ENCODE results near the gene CTR9. TPM values are rescaled to one million over a fixed set of nuclear protein-coding genes. Genes with fewer than 3 reads are reported as not detected.

Gene CTR9
- total and polyA plus RNA-seq, 9 of the 15 experiments (the other 6 are each of a cell fraction or from before 2014, with no cell fraction given), result 25.4 to 79.3 (median 47.3) TPM

- WGBS (ENCODE audit: insufficient coverage, low coverage, missing lambda C conversion rate), result 5% methylated on average over 24 of the region's 24 CpGs
- Histone ChIP-seq H3K4me2 (ENCODE audit: insufficient read depth, low read length) (peak overlapping the region; percentile 56), H4K20me1 (replicated peaks; ENCODE audit: control insufficient read depth, insufficient read depth, low read length) (peaks cover 11% of the 10 kb centered on the region; the same call in 1 of the 2 replicates), H3K4me1 (replicated peaks in 1 of 2; ENCODE audit: control insufficient read depth in 2 of 2, insufficient read depth in 2 of 2, low read length in 2 of 2) (peaks cover 8 to 9% of the 10 kb centered on the region in 2 experiments; a peak in 4 of 5 replicates), H3K27ac (ENCODE audit: extremely low read depth, low read depth, low read length) (no peak overlapping the region), H3K4me3 (no peak overlapping the region), H3K9me1 (ENCODE audit: control insufficient read depth, insufficient read depth, low read length) (no peaks in the 10 kb centered on the region), H3K9me3 (replicated peaks; ENCODE audit: control insufficient read depth, insufficient read depth, low read depth, low read length) (no peaks in the 10 kb centered on the region), H2AFZ (ENCODE audit: low read depth, low read length) (peak overlapping the region; percentile 2; the same call in 1 of the 2 replicates), H3K9ac (ENCODE audit: insufficient read depth in 1 of 2, low read depth in 2 of 2, low read length in 2 of 2) (no peak overlapping the region), H3K27me3 (ENCODE audit: control insufficient read depth in 2 of 2, insufficient read depth in 2 of 2, low read length in 2 of 2) (peaks cover 0 to 8% of the 10 kb centered on the region in 2 experiments; a peak in 2 of 5 replicates), H3K79me2 (ENCODE audit: control insufficient read depth, insufficient read depth, low read length) (no peaks in the 10 kb centered on the region), H3K36me3 (ENCODE audit: control insufficient read depth, insufficient read depth, low read length) (peaks cover 19% of the 10 kb centered on the region; the same call in 2 of the 3 replicates)
- BruUV-seq (replicated peaks), result no TSS peak
- in situ Hi-C loops (cut with MboI) (loop anchor here (5.0 to 25.0 kb wide), 3 partner anchors 130 to 470 kb away; no protein-coding TSS in a partner anchor), intact Hi-C loops (cut with micrococcal nuclease) (loop anchor here (1.0 to 10.0 kb wide), 4 partner anchors 142 to 992 kb away; no protein-coding TSS in a partner anchor)
- peak; percentile 88 to 92 (median 90) for DNase-seq (ENCODE audit: extremely low read depth in 1 of 4, low spot score in 3 of 4)
- ChIA-PET POLR2A (interaction anchor here (0.6 to 3.3 kb wide), 13 partner anchors 11 to 232 kb away, joined by 3 to 21 read pairs (median 5); partner anchors contain the start of genes CTR9, EIF4G2 and ZBED5), CTCF (ENCODE audit: low intra/inter-chr PET ratio) (interaction anchor here (0.6 to 2.6 kb wide), 8 partner anchors 217 to 1252 kb away, joined by 3 to 24 read pairs (median 4); no protein-coding TSS in a partner anchor)
- FAIRE-seq, result peak; percentile 91
- peak; percentile 93 for ATAC-seq
- TF ChIP-seq HNRNPUL1 (IDR thresholded peaks at IDR 0.05; ENCODE audit: low read length) (no peak), KDM2B (CRISPR knock-in tag; IDR thresholded peaks at IDR 0.05) (no peak), ZNF184 (CRISPR knock-in tag; IDR thresholded peaks at IDR 0.05) (no peak), MBD2 (IDR thresholded peaks at IDR 0.05; ENCODE audit: borderline replicate concordance, low read depth) (no peak), ETV1 (tag; conservative IDR thresholded peaks at IDR 0.05; ENCODE audit: low read depth) (no peak), ARID2 (IDR thresholded peaks at IDR 0.05) (peak; percentile 85), YY1 (IDR thresholded peaks at IDR 0.05; ENCODE audit: borderline replicate concordance in 1 of 3, control insufficient read depth in 1 of 3, extremely low read depth in 1 of 3, insufficient read depth in 3 of 3, insufficient read length in 1 of 3, insufficient replicate concordance in 2 of 3, low read depth in 1 of 3, low read length in 2 of 3) (peak in 1 of 3 experiments; percentile 37), CTCF (IDR thresholded peaks at IDR 0.05 in 2 of 3, conservative IDR thresholded peaks at IDR 0.05 in 1 of 3; ENCODE audit: insufficient read depth in 2 of 3, low read depth in 1 of 3, low read length in 3 of 3) (peak; percentile 97 to 98 (median 97)), KDM1A (IDR thresholded peaks at IDR 0.05) (peak in 1 of 2 experiments; percentile 31; a peak in 1 of 4 replicates), MLLT1 (IDR thresholded peaks at IDR 0.05) (no peak), NEUROD1 (IDR thresholded peaks at IDR 0.05; ENCODE audit: borderline replicate concordance, low read depth, low read length, partially characterized antibody) (peak; percentile 27), FOXK2 (conservative IDR thresholded peaks at IDR 0.05 in 1 of 2, IDR thresholded peaks at IDR 0.05 in 1 of 2; ENCODE audit: low read depth in 2 of 2) (no peak)
- TF ChIP-seq, protein P1, sequence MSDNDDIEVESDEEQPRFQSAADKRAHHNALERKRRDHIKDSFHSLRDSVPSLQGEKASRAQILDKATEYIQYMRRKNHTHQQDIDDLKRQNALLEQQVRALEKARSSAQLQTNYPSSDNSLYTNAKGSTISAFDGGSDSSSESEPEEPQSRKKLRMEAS (CRISPR knock-in tag; IDR thresholded peaks at IDR 0.05), result peak; percentile 52; the same call in 1 of the 2 replicates
- TF ChIP-seq, protein P2, sequence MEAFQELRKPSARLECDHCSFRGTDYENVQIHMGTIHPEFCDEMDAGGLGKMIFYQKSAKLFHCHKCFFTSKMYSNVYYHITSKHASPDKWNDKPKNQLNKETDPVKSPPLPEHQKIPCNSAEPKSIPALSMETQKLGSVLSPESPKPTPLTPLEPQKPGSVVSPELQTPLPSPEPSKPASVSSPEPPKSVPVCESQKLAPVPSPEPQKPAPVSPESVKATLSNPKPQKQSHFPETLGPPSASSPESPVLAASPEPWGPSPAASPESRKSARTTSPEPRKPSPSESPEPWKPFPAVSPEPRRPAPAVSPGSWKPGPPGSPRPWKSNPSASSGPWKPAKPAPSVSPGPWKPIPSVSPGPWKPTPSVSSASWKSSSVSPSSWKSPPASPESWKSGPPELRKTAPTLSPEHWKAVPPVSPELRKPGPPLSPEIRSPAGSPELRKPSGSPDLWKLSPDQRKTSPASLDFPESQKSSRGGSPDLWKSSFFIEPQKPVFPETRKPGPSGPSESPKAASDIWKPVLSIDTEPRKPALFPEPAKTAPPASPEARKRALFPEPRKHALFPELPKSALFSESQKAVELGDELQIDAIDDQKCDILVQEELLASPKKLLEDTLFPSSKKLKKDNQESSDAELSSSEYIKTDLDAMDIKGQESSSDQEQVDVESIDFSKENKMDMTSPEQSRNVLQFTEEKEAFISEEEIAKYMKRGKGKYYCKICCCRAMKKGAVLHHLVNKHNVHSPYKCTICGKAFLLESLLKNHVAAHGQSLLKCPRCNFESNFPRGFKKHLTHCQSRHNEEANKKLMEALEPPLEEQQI (IDR thresholded peaks at IDR 0.05), result no peak
These were observed 41.5 kb downstream of the CTR9 start for GRCh38 chr11:10792385-10793068.
